ENCODE data around the gene CCSER1.
A peak's percentile ranks its signal among the peaks of the same experiment; 100 is the strongest.

The CCSER1 gene

DNA sequence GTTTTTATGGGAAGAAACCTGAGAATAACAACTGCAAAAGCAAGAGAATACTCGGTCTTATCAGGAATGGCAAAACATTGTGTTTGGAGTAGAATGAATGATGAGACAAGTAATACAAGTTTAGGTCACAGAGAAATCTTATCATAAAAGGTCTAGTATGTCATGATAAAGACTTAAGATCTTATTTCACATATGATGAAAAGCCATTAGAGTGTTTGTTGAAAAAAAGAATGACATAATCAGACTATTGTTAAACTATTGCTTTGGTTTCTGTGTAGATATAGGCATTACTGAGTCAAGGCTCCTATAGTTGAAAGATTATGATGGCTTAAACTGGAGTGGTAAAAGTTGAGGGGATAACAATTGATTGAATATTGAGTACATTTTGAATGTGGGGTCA, 603.6 kb downstream of the CCSER1 start:
- H3K27ac ChIP-seq: no peak overlapping the region
- CTCF ChIA-PET: no interaction called here
- no peak for DNase-seq (ENCODE audit: low spot score)
- POLR2A ChIA-PET (ENCODE audit: low non-redundant PET): no interaction called here
- no peak for TF ChIP-seq CTCF (conservative IDR thresholded peaks at IDR 0.05; ENCODE audit: low read depth)

GRCh38 chr4:90733211-90733610, 606.0 kb downstream of the CCSER1 start:
- ChIA-PET POLR2A (ENCODE audit: low non-redundant PET) (no interaction called here), CTCF (no interaction called here)
- DNase-seq (ENCODE audit: low spot score): no peak
- no peak overlapping the region for H3K27ac ChIP-seq
- TF ChIP-seq CTCF (conservative IDR thresholded peaks at IDR 0.05; ENCODE audit: low read depth): no peak

DNA sequence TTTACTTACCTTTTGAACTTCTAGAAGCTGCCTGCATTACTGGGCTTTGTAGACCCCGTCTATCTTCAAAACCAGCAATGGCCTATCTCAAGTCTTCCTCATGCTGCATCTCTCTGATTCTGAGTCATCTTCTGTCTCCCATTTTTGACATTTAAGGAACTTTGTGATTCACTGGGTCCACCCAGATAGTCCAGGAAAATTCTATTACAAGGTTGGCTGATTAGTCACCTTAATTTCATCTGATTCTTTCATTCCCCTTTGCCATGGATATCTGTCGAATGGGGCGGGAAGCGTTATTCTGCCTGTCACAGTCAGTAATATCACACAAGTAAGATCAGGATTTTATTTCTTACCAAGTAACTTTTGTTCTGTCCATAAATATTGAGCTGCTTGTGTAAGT, 618.0 kb downstream of the CCSER1 start:
- peak; percentile 52 for DNase-seq (ENCODE audit: low spot score)
- CTCF ChIA-PET: no interaction called here
- TF ChIP-seq CTCF (conservative IDR thresholded peaks at IDR 0.05; ENCODE audit: low read depth): no peak
- POLR2A ChIA-PET (ENCODE audit: low non-redundant PET): no interaction called here
- H3K27ac ChIP-seq: no peak overlapping the region

DNA sequence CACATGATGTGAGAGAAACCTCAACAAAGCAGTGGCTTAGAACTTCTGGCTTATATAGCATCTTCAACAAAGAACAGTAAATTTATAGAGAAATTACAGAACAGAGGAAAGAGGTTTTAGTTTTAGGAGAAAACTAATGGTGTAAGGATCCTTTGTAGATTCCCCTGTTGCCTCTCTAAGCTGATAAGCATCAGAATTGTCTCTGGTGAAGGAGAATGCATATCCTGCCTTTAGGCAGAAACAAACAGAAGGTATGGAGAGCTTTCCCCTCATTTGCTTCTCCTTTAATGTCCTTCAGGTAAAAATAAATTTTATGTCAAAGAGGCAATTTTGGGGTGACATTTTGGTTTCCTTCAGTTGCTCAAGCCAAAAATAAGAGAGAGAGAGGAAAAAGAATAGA, 625.9 kb downstream of the CCSER1 start:
- POLR2A ChIA-PET (ENCODE audit: low non-redundant PET): no interaction called here
- CTCF ChIA-PET: no interaction called here
- no peak for DNase-seq (ENCODE audit: low spot score)
- no peak for TF ChIP-seq CTCF (conservative IDR thresholded peaks at IDR 0.05; ENCODE audit: low read depth)
- H3K27ac ChIP-seq: no peak overlapping the region

GRCh38 chr4:90757534-90758060, 630.4 kb downstream of the CCSER1 start:
- no peak for TF ChIP-seq CTCF (conservative IDR thresholded peaks at IDR 0.05; ENCODE audit: low read depth)
- POLR2A ChIA-PET (ENCODE audit: low non-redundant PET): no interaction called here
- DNase-seq (ENCODE audit: low spot score): no peak
- H3K27ac ChIP-seq: no peak overlapping the region
- CTCF ChIA-PET: no interaction called here

DNA sequence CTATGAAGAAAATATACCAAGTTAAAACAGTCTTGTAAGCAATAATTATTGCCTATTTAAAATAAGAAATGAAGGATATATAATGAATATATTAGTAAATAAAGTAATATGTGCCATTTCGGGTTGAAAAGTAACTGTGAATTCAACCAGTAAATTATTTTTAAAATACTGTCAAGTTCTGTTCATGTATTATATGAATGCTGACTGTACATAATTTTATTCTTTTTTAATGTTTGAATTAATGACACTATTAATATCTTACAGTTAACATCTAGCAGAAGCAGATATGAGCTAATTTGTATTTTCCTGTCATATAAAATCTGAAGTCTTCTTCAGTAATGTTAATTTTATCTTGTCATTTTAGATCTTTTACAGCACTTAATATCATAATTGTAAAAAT, 632.9 kb downstream of the CCSER1 start:
- no peak for TF ChIP-seq CTCF (conservative IDR thresholded peaks at IDR 0.05; ENCODE audit: low read depth)
- ChIA-PET CTCF (interaction anchor here (0.6 kb wide), 1 partner anchor 1393 kb away, joined by 4 read pairs; no protein-coding TSS in a partner anchor), POLR2A (ENCODE audit: low non-redundant PET) (no interaction called here)
- DNase-seq (ENCODE audit: low spot score): no peak
- H3K27ac ChIP-seq: no peak overlapping the region

DNA sequence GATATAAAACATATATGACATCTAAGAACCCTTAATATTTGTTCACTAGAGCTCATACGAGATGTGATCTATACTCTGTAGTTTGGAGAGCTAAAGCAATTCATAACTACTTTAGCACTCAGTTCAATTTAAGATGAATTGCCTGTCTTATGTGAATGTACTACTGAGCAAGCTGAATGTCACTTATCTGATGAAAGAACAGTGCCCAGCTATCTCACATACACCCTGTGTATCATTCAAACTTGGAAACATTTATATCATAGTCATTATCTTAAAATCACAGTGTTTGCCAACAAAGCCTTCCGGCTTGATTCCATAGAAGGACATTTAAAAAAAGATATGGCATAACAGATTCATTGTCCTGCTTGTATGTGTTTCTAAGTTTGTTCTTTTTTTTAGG, 639.6 kb downstream of the CCSER1 start:
- ChIA-PET POLR2A (ENCODE audit: low non-redundant PET) (no interaction called here), CTCF (no interaction called here)
- no peak for TF ChIP-seq CTCF (conservative IDR thresholded peaks at IDR 0.05; ENCODE audit: low read depth)
- no peak for DNase-seq (ENCODE audit: low spot score)
- H3K27ac ChIP-seq: no peak overlapping the region

All from RWPE1 (cell line).